GM21367 (cell line): Measurements from ENCODE around the gene FERMT3.

Experiments
- ATAC-seq: cut with Tn5 transposase; IDR thresholded peaks from one replicate; pipeline ENCODE4 v1.9.1; 2021; ENCODE audit not compliant: unreplicated experiment

Gene FERMT3

GRCh38 chr11:64185693-64186491, 20.6 kb upstream of the FERMT3 start, which contains the start of gene STIP1:
Gene STIP1, plus strand, starts transcription at chr11:64186171. Its CDS starts 91 bp downstream, at chr11:64186262.
- peak; percentile 82 for ATAC-seq

GRCh38 chr11:64186492-64187165, 19.9 kb upstream of the FERMT3 start:
- ATAC-seq, result peak; percentile 4

GRCh38 chr11:64192434-64192833, 14.1 kb upstream of the FERMT3 start:
- no peak for ATAC-seq

- no peak for ATAC-seq
These were observed 9.9 kb upstream of the FERMT3 start for GRCh38 chr11:64196626-64197025.

GRCh38 chr11:64198511-64198910, 8.0 kb upstream of the FERMT3 start:
- no peak for ATAC-seq

- ATAC-seq, result no peak
These were observed 5.0 kb upstream of the FERMT3 start for GRCh38 chr11:64201543-64201942.

- ATAC-seq, result no peak
These were observed 3.5 kb upstream of the FERMT3 start for GRCh38 chr11:64202992-64203391.

- ATAC-seq, result no peak
These were observed 3.0 kb upstream of the FERMT3 start for GRCh38 chr11:64203421-64204079.

GRCh38 chr11:64204080-64204440, 2.5 kb upstream of the FERMT3 start:
- no peak for ATAC-seq

- ATAC-seq, result no peak
These were observed 2.0 kb upstream of the FERMT3 start for GRCh38 chr11:64204464-64204989.

GRCh38 chr11:64207256-64208085, 950 bp downstream of the FERMT3 start:
- ATAC-seq, result peak; percentile 41

GRCh38 chr11:64208086-64208795, 1.7 kb downstream of the FERMT3 start:
- ATAC-seq, result no peak

GRCh38 chr11:64208796-64209562, 2.5 kb downstream of the FERMT3 start:
- ATAC-seq, result no peak

GRCh38 chr11:64209563-64209843, 3.0 kb downstream of the FERMT3 start:
- ATAC-seq, result no peak

GRCh38 chr11:64210301-64211020, 3.9 kb downstream of the FERMT3 start:
- no peak for ATAC-seq

GRCh38 chr11:64211181-64211872, 4.8 kb downstream of the FERMT3 start:
- no peak for ATAC-seq

- ATAC-seq, result no peak
These were observed 10.4 kb downstream of the FERMT3 start for GRCh38 chr11:64216879-64217278.

- ATAC-seq, result no peak
These were observed 12.3 kb downstream of the FERMT3 start for GRCh38 chr11:64218628-64219353.
